GM19397 (cell line): ENCODE data around the gene PPIP5K1.
"Not testable (repeated sequence)": the region's sequence is repeated elsewhere in the genome, so short reads cannot be mapped to it uniquely, and the experiment has no call there.

Source experiments
- ATAC-seq: cut with Tn5 transposase; IDR thresholded peaks from one replicate; pipeline ENCODE4 v1.9.1; 2021; ENCODE audit warnings: mild to moderate bottlenecking, moderate library complexity; ENCODE audit not compliant: unreplicated experiment

Gene PPIP5K1

DNA sequence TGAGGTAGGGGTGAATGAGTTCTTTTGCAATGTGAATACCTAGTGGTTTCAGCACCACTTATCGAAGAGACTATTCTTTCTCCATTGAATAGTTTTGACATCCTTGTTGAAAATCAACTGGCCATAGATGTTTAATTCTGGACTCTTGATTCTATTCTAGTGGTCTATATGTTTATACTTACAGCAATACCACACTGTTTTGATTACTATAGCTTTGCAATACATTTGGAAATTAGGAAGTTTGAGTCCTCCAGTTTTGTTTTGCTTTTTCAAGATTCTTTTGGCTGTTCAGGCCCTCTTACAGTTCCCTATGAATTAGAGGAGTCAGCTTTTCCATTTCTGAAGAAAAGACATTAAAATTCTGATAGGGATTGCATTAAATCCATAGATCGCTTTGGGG, 42.5 kb downstream of the PPIP5K1 start:
- no peak for ATAC-seq

DNA sequence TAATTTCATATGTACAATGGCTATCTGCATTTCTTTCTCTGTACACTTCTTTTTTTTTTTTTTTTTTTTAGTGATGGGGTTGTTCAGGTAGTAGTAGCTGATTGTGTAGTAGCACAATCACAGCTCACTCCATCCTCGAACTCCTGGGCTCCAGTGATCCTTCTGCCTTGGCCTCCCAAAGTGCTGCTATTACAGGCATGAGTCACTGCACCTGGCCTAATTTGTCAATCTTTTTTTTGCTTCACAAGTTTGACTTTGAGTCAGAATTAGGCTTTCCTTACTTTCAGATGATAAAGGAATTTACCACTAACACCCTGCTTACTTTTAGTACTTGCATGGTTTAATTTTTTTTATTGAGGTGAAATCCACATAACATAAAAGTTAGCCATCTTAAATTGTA, 44.6 kb downstream of the PPIP5K1 start:
- no peak for ATAC-seq

DNA sequence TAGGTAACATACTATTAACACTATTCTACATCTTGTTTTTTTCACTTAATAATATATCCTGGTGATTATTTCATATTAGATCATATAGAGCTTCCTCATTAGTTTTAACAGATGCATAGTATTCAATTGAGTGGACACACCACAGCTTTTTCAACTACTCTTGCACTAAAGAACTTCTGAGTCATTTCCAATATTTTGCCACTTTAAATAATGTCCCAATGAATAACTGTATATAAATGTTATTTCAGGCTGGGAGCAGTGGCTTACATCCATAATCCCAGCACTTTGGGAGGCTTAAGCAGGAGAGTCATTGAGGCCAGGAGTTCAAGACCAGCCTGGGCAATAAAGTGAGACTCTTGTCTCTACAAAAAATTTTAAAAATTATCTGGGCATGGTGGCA, 45.7 kb downstream of the PPIP5K1 start:
- ATAC-seq: no peak

DNA sequence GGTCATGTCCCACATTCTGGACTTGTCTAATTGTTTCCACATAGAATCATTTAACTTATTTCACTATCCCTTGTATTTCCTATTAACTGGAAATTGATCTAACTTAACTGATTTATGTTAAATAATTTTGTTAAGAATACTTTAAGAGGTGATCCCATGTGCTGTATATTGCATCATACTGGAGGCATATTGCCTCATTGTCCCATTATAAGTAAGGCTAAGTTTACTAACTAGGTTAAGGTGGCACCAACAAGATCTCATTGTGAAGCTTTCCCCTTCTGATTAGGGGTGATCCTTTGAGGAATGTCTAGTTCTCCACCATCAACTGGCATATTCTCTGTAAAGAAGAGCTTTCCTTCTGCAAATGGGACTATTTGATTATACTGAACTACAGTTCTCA, 48.2 kb downstream of the PPIP5K1 start:
- ATAC-seq: no peak

DNA sequence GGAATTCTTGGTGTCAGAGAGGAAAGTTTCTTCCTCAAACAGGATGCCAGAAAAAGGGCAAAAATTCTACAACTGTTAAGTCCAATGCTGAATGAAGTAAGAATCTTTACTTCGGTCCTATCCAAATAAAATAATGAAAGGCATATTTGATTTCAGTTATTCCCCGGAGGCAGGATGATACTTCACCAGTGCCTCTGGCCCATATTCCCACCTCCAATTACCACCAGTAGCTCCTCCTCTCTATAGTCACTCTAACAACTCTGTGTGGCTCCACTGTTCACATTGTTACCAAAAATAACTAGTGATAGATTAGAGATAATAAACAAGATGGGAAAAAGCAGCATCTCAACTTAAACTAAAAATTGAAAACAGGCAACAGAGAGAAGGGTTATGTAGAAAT, 51.9 kb downstream of the PPIP5K1 start:
- no peak for ATAC-seq

DNA sequence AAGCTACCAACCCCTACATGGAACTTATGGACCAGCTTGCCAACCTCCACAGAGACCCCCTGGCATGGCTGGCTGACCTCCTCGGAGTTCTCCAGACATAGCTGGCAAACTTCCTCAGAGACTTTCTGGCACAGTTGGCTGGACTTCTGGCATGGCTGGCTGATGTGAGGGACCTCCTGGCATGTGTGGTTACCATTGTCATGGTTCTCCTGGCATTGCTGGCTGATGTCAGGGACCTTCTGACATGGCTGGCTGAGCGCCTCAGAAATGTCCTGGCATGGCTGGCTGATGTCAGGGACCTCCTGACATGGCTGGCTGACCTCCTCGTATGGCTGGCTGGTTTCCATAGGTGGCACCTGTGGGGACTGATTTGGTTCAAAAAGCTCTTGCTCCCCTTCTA, 55.1 kb downstream of the PPIP5K1 start:
- ATAC-seq: no peak

DNA sequence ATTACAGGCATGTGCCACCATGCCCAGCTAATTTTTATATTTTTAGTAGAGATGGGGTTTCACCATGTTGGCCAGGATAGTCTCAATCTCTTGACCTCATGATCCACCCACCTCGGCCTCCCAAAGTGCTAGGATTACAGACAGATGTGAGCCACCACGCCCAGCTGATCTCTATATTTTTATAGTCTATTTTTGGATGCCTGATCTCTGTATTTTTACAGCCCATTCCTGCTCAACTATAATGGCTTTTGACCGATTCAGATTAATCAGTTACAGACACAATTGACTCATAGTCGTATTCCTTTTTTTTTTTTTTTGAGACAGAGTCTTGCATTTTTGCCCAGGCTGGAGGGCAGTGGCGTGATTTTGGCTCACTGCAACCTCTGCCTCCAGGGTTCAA, 57.2 kb downstream of the PPIP5K1 start:
- ATAC-seq: not testable (repeated sequence)

DNA sequence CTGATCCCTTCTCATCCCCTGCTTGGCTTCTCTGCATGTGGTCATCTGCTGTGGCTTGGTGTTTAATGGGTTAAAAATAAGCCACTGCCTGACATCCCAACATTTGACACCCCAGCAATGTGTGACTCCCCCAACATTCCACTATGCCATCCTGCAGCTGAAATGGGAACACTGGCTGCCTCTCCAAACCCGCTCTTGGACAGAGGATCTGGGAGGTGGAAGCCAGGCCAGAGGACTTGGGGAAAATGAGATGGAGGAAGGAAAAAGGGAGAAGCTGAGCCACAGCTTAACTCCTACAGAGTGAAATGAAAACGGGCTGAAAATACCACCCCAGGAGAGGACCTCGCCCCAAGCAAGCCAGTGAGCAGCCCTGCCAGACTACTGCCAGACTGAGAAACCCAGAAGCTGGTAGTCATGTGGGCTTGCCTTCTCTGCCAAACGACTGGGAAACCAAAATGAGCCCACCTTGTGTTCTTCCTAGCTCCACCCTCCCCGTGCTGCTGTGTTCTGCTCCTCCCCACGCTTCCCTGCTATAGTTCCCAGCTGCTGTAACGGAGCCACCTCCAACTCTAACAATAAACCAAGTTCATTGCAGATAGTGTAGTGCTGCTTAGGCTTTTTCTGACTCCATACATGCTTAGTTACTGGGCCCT, 58.9 kb downstream of the PPIP5K1 start:
- no peak for ATAC-seq

DNA sequence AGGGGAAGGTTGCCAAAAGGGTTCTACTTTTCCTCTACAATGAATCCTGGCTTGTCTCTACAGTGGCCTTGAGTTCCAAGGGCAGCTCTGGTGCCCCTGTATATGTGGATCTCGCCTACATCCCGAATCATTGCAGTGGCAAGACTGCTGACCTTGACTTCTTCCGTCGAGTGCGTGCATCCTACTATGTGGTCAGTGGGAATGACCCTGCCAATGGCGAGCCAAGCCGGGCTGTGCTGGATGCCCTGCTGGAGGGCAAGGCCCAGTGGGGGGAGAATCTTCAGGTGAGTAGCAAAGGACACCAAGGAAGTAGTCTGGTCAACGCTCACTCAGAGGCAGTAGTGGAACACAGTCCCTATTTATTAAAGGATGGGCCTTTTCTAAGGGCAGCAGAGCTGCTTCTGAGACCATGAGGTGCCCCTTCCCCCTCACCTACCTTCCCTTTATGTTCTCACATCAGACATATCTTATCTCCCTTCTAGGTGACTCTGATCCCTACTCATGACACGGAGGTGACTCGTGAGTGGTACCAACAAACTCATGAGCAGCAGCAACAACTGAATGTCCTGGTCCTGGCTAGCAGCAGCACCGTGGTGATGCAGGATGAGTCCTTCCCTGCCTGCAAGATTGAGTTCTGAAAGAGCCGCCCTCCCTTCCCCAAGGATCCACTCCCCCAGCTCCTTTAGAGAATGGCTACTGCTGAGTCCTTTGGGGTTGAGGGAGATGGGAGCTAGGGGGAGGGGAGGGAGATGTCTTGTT, 60.2 kb downstream of the PPIP5K1 start:
- no peak for ATAC-seq

DNA sequence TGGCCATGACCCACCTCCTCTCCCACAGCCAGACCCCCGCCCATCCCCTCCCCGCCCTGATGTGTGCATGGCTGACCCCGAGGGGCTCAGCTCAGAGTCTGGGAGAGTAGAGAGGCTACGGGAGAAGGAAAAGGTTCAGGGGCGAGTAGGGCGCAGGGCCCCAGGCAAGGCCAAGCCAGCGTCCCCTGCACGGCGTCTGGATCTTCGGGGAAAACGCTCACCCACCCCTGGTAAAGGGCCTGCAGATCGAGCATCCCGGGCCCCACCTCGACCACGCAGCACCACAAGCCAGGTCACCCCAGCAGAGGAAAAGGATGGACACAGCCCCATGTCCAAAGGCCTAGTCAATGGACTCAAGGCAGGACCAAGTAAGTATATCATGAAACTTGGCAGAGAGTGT, 60.9 kb downstream of the PPIP5K1 start:
- no peak for ATAC-seq

DNA sequence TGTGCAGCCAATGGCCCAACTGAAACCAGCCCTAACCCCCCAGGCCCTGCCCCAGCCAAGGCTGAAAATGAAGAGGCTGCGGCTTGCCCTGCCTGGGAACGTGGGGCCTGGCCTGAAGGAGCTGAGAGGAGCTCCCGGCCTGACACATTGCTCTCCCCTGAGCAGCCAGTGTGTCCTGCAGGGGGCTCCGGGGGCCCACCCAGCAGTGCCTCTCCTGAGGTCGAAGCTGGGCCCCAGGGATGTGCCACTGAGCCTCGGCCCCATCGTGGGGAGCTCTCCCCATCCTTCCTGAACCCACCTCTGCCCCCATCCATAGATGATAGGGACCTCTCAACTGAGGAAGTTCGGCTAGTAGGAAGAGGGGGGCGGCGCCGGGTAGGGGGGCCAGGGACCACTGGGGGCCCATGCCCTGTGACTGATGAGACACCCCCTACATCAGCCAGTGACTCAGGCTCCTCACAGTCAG, 61.4 kb downstream of the PPIP5K1 start:
- no peak for ATAC-seq

DNA sequence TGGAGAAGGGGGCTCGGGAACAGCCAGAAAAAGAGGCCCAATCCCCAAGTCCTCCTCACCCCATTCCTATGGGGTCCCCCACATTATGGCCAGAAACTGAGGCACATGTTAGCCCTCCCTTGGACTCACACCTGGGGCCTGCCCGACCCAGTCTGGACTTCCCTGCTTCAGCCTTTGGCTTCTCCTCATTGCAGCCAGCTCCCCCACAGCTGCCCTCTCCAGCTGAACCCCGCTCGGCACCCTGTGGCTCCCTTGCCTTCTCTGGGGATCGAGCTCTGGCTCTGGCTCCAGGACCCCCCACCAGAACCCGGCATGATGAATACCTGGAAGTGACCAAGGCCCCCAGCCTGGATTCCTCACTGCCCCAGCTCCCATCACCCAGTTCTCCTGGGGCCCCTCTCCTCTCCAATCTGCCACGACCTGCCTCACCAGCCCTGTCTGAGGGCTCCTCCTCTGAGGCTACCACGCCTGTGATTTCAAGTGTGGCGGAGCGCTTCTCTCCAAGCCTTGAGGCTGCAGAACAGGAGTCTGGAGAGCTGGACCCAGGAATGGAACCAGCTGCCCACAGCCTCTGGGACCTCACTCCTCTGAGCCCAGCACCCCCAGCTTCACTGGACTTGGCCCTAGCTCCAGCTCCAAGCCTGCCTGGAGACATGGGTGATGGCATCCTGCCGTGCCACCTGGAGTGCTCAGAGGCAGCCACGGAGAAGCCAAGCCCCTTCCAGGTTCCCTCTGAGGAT, 62.0 kb downstream of the PPIP5K1 start:
- no peak for ATAC-seq

DNA sequence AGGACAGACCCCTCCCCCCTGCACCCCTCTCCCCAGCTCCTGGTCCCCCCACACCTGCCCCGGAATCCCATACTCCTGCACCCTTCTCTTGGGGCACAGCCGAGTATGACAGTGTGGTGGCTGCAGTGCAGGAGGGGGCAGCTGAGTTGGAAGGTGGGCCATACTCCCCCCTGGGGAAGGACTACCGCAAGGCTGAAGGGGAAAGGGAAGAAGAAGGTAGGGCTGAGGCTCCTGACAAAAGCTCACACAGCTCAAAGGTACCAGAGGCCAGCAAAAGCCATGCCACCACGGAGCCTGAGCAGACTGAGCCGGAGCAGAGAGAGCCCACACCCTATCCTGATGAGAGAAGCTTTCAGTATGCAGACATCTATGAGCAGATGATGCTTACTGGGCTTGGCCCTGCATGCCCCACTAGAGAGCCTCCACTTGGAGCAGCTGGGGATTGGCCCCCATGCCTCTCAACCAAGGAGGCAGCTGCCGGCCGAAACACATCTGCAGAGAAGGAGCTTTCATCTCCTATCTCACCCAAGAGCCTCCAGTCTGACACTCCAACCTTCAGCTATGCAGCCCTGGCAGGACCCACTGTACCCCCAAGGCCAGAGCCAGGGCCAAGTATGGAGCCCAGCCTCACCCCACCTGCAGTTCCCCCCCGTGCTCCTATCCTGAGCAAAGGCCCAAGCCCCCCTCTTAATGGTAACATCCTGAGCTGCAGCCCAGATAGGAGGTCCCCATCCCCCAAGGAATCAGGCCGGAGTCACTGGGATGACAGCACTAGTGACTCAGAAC, 62.8 kb downstream of the PPIP5K1 start:
- ATAC-seq: no peak

DNA sequence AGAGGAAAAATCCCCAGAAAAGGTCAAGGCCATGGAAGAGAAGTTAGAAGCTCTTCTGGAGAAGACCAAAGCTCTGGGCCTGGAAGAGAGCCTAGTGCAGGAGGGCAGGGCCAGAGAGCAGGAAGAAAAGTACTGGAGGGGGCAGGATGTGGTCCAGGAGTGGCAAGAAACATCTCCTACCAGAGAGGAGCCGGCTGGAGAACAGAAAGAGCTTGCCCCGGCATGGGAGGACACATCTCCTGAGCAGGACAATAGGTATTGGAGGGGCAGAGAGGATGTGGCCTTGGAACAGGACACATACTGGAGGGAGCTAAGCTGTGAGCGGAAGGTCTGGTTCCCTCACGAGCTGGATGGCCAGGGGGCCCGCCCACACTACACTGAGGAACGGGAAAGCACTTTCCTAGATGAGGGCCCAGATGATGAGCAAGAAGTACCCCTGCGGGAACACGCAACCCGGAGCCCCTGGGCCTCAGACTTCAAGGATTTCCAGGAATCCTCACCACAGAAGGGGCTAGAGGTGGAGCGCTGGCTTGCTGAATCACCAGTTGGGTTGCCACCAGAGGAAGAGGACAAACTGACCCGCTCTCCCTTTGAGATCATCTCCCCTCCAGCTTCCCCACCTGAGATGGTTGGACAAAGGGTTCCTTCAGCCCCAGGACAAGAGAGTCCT, 63.6 kb downstream of the PPIP5K1 start:
- no peak for ATAC-seq

DNA sequence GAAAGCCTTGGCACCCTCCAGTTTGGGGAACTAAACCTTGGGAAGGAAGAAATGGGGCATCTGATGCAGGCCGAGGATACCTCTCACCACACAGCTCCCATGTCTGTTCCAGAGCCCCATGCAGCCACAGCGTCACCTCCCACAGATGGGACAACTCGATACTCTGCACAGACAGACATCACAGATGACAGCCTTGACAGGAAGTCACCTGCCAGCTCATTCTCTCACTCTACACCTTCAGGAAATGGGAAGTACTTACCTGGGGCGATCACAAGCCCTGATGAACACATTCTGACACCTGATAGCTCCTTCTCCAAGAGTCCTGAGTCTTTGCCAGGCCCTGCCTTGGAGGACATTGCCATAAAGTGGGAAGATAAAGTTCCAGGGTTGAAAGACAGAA, 64.9 kb downstream of the PPIP5K1 start:
- ATAC-seq: no peak

DNA sequence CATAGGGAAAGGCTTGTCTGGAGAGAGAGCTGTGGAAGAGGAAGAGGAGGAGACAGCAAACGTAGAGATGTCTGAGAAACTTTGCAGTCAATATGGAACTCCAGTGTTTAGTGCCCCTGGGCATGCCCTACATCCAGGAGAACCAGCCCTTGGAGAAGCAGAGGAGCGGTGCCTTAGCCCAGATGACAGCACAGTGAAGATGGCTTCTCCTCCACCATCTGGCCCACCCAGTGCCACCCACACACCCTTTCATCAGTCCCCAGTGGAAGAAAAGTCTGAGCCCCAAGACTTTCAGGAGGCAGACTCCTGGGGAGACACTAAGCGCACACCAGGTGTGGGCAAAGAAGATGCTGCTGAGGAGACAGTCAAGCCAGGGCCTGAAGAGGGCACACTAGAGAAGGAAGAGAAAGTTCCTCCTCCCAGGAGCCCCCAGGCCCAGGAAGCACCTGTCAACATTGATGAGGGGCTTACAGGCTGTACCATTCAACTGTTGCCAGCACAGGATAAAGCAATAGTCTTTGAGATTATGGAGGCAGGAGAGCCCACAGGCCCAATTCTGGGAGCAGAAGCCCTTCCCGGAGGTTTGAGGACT, 65.7 kb downstream of the PPIP5K1 start:
- ATAC-seq: no peak

DNA sequence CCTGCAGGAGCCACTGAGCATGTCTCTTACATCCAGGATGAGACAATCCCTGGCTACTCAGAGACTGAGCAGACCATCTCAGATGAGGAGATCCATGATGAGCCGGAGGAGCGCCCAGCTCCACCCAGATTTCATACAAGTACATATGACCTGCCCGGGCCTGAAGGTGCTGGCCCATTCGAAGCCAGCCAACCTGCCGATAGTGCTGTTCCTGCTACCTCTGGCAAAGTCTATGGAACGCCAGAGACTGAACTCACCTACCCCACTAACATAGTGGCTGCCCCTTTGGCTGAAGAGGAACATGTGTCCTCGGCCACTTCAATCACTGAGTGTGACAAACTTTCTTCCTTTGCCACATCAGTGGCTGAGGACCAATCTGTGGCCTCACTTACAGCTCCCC, 66.4 kb downstream of the PPIP5K1 start:
- ATAC-seq: no peak

DNA sequence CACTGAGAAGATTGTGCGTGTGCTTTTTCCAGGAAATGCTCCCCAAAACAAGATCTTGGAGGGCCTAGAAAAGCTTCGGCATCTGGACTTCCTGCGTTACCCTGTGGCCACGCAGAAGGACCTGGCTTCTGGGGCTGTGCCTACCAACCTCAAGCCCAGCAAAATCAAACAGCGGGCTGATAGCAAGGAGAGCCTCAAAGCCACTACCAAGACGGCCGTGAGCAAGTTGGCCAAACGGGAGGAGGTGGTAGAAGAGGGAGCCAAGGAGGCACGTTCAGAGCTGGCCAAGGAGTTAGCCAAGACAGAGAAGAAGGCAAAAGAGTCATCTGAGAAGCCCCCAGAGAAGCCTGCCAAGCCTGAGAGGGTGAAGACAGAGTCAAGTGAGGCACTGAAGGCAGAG, 67.8 kb downstream of the PPIP5K1 start:
- no peak for ATAC-seq

DNA sequence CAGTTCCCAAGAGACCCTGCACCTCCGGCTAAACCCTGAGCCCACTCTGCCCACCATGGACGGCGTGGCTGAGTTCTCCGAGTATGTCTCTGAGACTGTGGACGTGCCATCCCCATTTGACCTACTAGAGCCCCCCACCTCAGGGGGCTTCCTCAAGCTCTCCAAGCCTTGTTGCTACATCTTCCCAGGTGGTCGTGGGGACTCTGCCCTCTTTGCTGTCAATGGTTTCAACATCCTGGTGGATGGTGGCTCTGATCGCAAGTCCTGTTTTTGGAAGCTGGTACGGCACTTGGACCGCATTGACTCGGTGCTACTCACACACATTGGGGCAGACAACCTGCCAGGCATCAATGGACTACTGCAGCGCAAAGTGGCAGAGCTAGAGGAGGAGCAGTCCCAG, 68.6 kb downstream of the PPIP5K1 start:
- no peak for ATAC-seq

DNA sequence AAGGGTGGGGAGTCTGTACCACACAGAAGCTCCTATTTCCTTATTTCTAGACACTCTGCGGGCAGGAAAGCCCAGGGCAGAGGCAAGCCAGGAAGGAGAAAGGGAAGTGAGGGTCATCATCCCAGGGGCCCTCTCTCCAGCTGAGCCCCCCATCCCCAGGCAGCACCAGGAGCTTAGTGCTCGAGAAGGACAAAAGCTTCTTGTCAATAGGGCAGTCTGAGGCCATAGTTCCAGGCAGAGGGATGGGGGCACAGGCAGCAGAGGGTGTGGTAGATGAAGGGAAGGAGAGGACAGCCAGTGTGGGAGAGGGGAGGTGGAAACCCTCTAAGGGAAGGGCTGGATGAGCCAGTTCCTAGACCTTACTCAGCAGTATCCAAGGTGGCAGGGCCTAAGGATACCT, 69.9 kb downstream of the PPIP5K1 start:
- ATAC-seq: no peak
